ENCODE measurements around the gene DOK7.

Gene DOK7

GRCh38 chr4:3462790-3463415 lies at the start of gene DOK7:
Gene DOK7, plus strand, starts transcription at chr4:3463306. Its CDS starts 70 bp downstream, at chr4:3463376.
- no peak for FAIRE-seq
- DNase-seq (ENCODE audit: insufficient read length, low spot score) = no peak

GRCh38 chr4:3413675-3414420 lies 49.3 kb upstream of the DOK7 start:
- FAIRE-seq (no peak), DNase-seq (ENCODE audit: insufficient read length, low spot score) (no peak)

- no peak for DNase-seq (ENCODE audit: insufficient read length, low spot score)
- no peak for FAIRE-seq
These were observed 48.5 kb upstream of the DOK7 start for GRCh38 chr4:3414421-3415279.

- FAIRE-seq (no peak), DNase-seq (ENCODE audit: insufficient read length, low spot score) (no peak)
These were observed 47.5 kb upstream of the DOK7 start for GRCh38 chr4:3415471-3416141.

GRCh38 chr4:3416270-3416669 lies 46.8 kb upstream of the DOK7 start:
- FAIRE-seq = no peak
- no peak for DNase-seq (ENCODE audit: insufficient read length, low spot score)

GRCh38 chr4:3416821-3417221 lies 46.3 kb upstream of the DOK7 start:
- FAIRE-seq = no peak
- no peak for DNase-seq (ENCODE audit: insufficient read length, low spot score)

- FAIRE-seq (no peak), DNase-seq (ENCODE audit: insufficient read length, low spot score) (no peak)
These were observed 45.7 kb upstream of the DOK7 start for GRCh38 chr4:3417448-3417847.

GRCh38 chr4:3418029-3418762 lies 44.9 kb upstream of the DOK7 start:
- DNase-seq (ENCODE audit: insufficient read length, low spot score) (no peak), FAIRE-seq (no peak)

- FAIRE-seq (no peak), DNase-seq (ENCODE audit: insufficient read length, low spot score) (no peak)
These were observed 43.1 kb upstream of the DOK7 start for GRCh38 chr4:3419836-3420605.

- FAIRE-seq = no peak
- no peak for DNase-seq (ENCODE audit: insufficient read length, low spot score)
These were observed 42.5 kb upstream of the DOK7 start for GRCh38 chr4:3420606-3420955.

- DNase-seq (ENCODE audit: insufficient read length, low spot score) = no peak
These were observed 42.1 kb upstream of the DOK7 start for GRCh38 chr4:3420956-3421355.

GRCh38 chr4:3421470-3421869 lies 41.6 kb upstream of the DOK7 start:
- FAIRE-seq (no peak), DNase-seq (ENCODE audit: insufficient read length, low spot score) (no peak)

More at GRCh38 chr4:3420956-3421355, 42.1 kb upstream of the DOK7 start:
- FAIRE-seq = no peak

GRCh38 chr4:3422241-3422801 lies 40.8 kb upstream of the DOK7 start:
- DNase-seq (ENCODE audit: insufficient read length, low spot score) (no peak), FAIRE-seq (no peak)

GRCh38 chr4:3422808-3423297 lies 40.3 kb upstream of the DOK7 start:
- no peak for DNase-seq (ENCODE audit: insufficient read length, low spot score)
- no peak for FAIRE-seq

GRCh38 chr4:3423406-3423805 lies 39.7 kb upstream of the DOK7 start:
- no peak for FAIRE-seq
- DNase-seq (ENCODE audit: insufficient read length, low spot score) = no peak

GRCh38 chr4:3423952-3424351 lies 39.2 kb upstream of the DOK7 start:
- DNase-seq (ENCODE audit: insufficient read length, low spot score) = no peak
- FAIRE-seq = no peak

GRCh38 chr4:3424522-3425095 lies 38.5 kb upstream of the DOK7 start:
- no peak for FAIRE-seq

GRCh38 chr4:3426465-3427133 lies 36.5 kb upstream of the DOK7 start:
- FAIRE-seq (no peak), DNase-seq (ENCODE audit: insufficient read length, low spot score) (no peak)

More at GRCh38 chr4:3424522-3425095, 38.5 kb upstream of the DOK7 start:
- no peak for DNase-seq (ENCODE audit: insufficient read length, low spot score)
